ENCODE results near the gene ZFP69B.
A peak's percentile ranks its signal among the peaks of the same experiment; 100 is the strongest.
"Not testable (repeated sequence)": the region's sequence is repeated elsewhere in the genome, so short reads cannot be mapped to it uniquely, and the experiment has no call there.

ZFP69B gene

DNA sequence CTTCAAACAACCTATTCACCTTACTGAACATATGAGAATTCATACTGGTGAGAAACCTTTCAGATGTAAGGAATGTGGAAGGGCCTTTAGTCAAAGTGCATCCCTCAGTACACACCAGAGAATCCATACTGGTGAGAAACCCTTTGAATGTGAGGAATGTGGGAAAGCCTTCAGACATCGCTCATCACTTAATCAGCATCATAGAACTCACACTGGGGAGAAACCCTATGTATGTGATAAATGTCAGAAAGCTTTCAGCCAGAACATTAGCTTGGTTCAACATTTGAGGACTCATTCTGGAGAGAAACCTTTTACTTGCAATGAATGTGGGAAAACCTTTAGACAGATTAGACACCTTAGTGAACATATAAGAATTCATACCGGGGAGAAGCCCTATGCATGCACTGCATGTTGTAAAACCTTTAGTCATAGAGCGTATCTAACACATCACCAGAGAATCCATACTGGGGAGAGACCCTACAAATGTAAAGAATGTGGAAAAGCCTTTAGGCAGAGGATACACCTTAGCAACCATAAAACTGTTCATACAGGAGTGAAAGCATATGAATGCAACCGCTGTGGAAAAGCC lies 45.1 kb downstream of the ZFP69B start:
- TF ChIP-seq MYC (IDR thresholded peaks at IDR 0.05; ENCODE audit: low read depth, low read length) (no peak), POLR2A (IDR thresholded peaks at IDR 0.05; ENCODE audit: extremely low read depth, insufficient read length) (no peak)
- TF ChIP-seq, protein P1, sequence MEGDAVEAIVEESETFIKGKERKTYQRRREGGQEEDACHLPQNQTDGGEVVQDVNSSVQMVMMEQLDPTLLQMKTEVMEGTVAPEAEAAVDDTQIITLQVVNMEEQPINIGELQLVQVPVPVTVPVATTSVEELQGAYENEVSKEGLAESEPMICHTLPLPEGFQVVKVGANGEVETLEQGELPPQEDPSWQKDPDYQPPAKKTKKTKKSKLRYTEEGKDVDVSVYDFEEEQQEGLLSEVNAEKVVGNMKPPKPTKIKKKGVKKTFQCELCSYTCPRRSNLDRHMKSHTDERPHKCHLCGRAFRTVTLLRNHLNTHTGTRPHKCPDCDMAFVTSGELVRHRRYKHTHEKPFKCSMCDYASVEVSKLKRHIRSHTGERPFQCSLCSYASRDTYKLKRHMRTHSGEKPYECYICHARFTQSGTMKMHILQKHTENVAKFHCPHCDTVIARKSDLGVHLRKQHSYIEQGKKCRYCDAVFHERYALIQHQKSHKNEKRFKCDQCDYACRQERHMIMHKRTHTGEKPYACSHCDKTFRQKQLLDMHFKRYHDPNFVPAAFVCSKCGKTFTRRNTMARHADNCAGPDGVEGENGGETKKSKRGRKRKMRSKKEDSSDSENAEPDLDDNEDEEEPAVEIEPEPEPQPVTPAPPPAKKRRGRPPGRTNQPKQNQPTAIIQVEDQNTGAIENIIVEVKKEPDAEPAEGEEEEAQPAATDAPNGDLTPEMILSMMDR (IDR thresholded peaks at IDR 0.05; ENCODE audit: low read depth, low read length), result no peak
- TF ChIP-seq, protein P2, sequence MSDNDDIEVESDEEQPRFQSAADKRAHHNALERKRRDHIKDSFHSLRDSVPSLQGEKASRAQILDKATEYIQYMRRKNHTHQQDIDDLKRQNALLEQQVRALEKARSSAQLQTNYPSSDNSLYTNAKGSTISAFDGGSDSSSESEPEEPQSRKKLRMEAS (IDR thresholded peaks at IDR 0.05; ENCODE audit: low read depth, low read length), result no peak
- no peak overlapping the region for H3K4me3 ChIP-seq (ENCODE audit: low read depth, low read length)
- DNase-seq (ENCODE audit: low read depth), result no peak

DNA sequence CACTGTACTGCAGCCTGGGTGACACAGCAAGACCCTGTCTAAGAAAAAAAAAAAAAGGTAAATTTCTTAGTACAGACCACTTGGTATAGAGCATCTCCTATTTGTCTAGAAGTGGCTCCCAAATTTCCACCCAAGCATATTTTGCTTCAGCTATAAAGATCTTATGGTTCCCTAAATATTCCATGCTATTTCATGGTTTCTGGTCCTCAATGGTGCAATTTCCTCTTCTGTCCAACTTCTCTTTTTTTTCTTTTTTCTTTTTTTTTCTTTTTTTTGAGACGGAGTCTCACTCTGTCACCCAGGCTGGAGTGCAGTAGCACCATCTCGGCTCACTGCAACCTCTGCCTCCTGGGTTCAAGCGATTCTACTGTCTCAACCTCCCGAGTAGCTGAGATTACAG lies 52.4 kb downstream of the ZFP69B start:
- peak; percentile 23 for DNase-seq (ENCODE audit: low read depth)
- not testable (repeated sequence) for H3K4me3 ChIP-seq (ENCODE audit: low read depth, low read length)

DNA sequence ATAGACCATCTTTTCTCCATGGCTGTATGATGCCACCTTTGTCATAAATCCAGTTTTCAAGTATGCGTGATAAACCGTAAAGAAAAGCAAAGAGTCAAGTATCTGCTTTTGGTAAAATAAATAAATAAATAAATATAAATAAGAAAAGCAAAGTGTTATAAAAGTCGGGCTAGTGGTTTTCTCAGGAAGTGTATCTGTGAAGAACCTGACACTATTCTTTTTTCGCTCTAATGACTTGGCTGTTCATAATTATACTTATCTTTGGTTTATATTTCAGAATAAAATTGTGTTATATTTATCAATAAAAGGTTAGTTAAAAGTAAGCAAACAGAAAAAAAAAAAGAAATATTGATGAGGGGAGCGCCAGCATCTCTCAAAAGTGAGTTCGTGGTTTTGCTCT lies 57.7 kb downstream of the ZFP69B start:
- TF ChIP-seq, protein P2 (IDR thresholded peaks at IDR 0.05; ENCODE audit: low read depth, low read length), result no peak
- TF ChIP-seq, protein P1 (IDR thresholded peaks at IDR 0.05; ENCODE audit: low read depth, low read length), result no peak
- TF ChIP-seq MYC (IDR thresholded peaks at IDR 0.05; ENCODE audit: low read depth, low read length) (no peak), POLR2A (IDR thresholded peaks at IDR 0.05; ENCODE audit: extremely low read depth, insufficient read length) (no peak)
- H3K4me3 ChIP-seq (ENCODE audit: low read depth, low read length), result peak overlapping the region; percentile 89
- DNase-seq (ENCODE audit: low read depth), result no peak

DNA sequence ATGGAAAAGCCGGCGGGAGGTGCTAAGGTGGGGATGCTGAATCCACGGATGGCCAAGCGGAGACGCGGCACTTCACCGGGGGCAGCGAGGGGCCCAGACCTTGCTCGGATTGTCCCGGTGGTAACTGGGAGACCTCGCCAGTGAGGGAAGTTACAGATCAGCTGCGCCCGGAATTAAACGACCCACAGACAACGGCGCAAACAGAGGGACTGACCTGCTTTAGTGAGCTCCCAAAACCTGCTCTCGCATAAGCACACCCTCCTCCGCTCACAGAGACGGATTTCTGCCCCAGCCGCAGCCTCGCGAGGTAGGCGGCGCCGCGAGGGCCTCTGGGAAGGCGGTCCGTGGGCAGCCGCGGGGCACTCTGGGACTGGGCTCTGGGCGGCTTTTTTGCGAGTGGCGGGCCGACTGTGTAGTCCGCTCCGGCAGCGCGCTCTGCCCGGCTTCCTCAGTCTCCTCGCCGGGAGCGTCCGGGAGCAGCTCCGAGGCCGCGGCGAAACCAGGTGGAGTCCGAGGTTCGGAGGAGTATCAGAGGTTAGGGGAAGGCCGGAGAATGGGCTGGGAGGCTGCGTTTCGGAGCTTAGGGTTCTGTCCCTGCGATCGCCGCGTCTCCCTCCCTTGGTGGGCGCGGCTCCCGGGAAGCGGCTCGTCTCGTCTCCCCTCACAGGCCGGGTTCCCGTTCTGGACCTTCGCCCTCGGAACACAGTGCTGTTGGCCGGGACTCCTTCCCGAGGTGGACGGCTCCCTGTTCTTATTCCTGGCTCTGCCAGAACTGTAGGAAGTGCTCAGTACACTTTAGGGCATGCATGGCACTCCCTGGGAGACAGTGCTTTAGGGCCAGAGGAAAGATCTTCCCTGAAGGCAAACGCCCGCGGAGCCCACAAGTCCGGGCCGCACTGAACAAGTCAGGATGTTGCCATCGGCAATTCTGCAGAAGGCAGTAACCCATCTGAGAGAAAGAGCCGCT lies 58.4 kb downstream of the ZFP69B start, which contains the start of gene EXO5:
Gene EXO5 (plus strand): TSS at position 393 of the 967 bp plus-strand sequence. CDS start 5,778 bp downstream, outside the sequence.
- DNase-seq (ENCODE audit: low read depth), result peak; percentile 90
- H3K4me3 ChIP-seq (ENCODE audit: low read depth, low read length), result peak within 1 kb of the TSS; percentile 89
- TF ChIP-seq MYC (IDR thresholded peaks at IDR 0.05; ENCODE audit: low read depth, low read length) (0 out of 2 replicates have a peak, but pooled peaks have one; percentile 16), POLR2A (IDR thresholded peaks at IDR 0.05; ENCODE audit: extremely low read depth, insufficient read length) (peak; percentile 74)
- TF ChIP-seq, protein P2 (IDR thresholded peaks at IDR 0.05; ENCODE audit: low read depth, low read length), result peak; percentile 28; the same call in 1 of the 2 replicates
- TF ChIP-seq, protein P1 (IDR thresholded peaks at IDR 0.05; ENCODE audit: low read depth, low read length), result no peak

Measured in NB4 (cell line).